GM19452 (cell line): Measurements from ENCODE around the gene SYNGR2.

ENCODE experiments used
- ATAC-seq: cut with Tn5 transposase; IDR thresholded peaks from one replicate; pipeline ENCODE4 v1.9.1; 2021; ENCODE audit not compliant: unreplicated experiment

SYNGR2 gene

GRCh38 chr17:78168242-78168902, at the start of gene SYNGR2:
TSS of gene SYNGR2 (plus strand) at chr17:78168581. CDS start at chr17:78168617, 36 bp downstream.
- peak; percentile 55 for ATAC-seq

- ATAC-seq: no peak
These were observed 49.6 kb upstream of the SYNGR2 start for GRCh38 chr17:78118801-78119241.

GRCh38 chr17:78120537-78120936, 47.8 kb upstream of the SYNGR2 start:
- no peak for ATAC-seq

- ATAC-seq: no peak
These were observed 47.2 kb upstream of the SYNGR2 start for GRCh38 chr17:78120971-78121800.

- no peak for ATAC-seq
These were observed 46.6 kb upstream of the SYNGR2 start for GRCh38 chr17:78121801-78122215.

GRCh38 chr17:78122216-78122930, 46.0 kb upstream of the SYNGR2 start:
- no peak for ATAC-seq

- no peak for ATAC-seq
These were observed 45.5 kb upstream of the SYNGR2 start for GRCh38 chr17:78122931-78123249.

GRCh38 chr17:78123258-78123929, 45.0 kb upstream of the SYNGR2 start:
- ATAC-seq: no peak

- ATAC-seq: no peak
These were observed 44.1 kb upstream of the SYNGR2 start for GRCh38 chr17:78124081-78124835.

GRCh38 chr17:78124836-78125137, 43.6 kb upstream of the SYNGR2 start:
- no peak for ATAC-seq

GRCh38 chr17:78125138-78125913, 43.1 kb upstream of the SYNGR2 start:
- ATAC-seq: no peak

- no peak for ATAC-seq
These were observed 42.1 kb upstream of the SYNGR2 start for GRCh38 chr17:78125976-78126894.

GRCh38 chr17:78126895-78127238, 41.5 kb upstream of the SYNGR2 start:
- no peak for ATAC-seq

GRCh38 chr17:78127239-78127887, 41.0 kb upstream of the SYNGR2 start:
- ATAC-seq: no peak

- no peak for ATAC-seq
These were observed 40.4 kb upstream of the SYNGR2 start for GRCh38 chr17:78127888-78128550.

GRCh38 chr17:78128551-78129350, 39.6 kb upstream of the SYNGR2 start, which contains the start of gene TMC6:
TSS of gene TMC6 (minus strand) at chr17:78128755. CDS start at chr17:78126832, 1,923 bp downstream.
- ATAC-seq: peak; percentile 23
